Stimulated activated CD4-positive, alpha-beta T cell treated with anti-CD3 and anti-CD28 coated beads, Interleukin-4, amount 100 ng/mL, for 4 hours (primary cell): ENCODE measurements around the gene ANKLE1.

ENCODE experiments used
- DNase-seq, 2 experiments: peaks; one replicate each; pipeline ENCODE4 v3.0.0-alpha.2; 2020

ANKLE1 gene

DNA sequence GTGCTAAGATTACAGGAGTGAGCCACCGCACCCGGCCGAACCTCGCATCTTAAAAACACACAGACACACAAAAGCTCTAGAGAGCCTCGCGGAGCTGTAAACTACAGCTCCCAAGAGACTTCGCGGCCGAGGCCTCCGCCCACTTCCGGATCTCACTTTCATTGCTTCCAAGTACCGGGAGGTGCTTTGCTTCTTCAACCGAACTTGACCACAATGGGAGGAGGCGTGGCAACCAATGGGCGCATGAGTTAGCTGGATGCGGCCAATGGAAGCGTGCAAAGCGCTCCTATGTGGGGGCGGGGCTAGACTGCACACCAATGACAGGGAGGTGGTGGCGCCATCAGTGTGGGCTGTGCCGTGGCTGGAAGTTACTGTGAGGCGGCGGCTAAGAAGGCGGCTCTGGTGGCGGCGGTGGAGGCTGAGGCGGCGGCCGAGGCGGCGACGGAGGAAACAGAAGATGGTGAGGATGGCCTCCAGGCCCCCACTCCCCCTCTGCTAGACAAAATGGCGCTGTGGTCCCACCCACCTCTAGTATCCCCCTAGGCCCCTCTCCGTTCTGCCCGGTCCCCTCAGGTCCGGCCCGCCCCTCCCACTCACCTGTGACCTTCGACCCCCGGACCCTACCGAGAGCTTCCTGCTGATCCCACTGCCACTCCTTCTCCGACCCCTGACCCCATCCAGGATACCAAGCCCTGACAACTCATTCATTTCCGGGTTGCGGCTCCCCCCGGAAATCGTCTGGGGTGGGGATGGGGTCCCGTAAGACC is 27.7 kb downstream of the ANKLE1 start, which contains the start of gene DDA1:
Gene DDA1 (plus strand): TSS at position 366 of the 767 bp plus-strand sequence. CDS start 92 bp downstream, at position 458.
- DNase-seq: peak; percentile 94 to 100

GRCh38 chr19:17309965-17310461 is 28.3 kb downstream of the ANKLE1 start:
- no peak for DNase-seq

DNA sequence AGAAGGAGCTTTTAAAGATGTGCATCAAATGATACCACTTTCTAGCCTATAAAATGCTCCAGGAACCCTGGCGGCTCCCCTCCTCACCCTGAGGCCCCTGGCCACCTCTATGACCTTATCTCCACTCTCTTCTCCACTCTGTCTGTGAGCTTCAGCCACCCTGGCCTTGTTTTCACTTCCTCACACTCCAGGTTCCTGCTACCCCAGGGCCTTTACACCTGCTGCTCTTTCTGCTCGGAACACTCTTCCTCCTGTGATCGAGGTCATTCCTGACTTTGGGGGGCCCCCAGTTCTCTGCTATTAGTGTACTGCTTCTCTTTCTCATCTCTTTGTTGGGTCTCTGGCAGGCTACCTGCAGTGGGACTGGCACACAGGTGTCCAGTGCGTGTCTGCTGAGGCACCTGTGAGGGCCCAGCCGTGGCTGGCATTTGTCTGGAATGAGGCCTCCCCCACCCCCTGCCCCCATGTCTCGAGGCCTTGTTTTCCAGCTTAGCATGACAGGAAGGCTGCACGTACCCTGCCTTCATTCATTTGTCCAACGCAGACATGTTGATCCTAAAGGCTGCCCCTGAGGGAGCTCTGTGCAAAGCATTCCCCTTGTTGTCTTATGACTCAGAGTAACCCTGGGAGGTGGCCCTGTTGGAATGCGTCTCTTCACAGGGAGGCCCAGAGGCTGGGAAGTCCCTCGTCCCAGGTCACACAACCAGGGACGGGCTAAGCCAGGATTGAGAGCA is 29.9 kb downstream of the ANKLE1 start:
- DNase-seq: no peak

DNA sequence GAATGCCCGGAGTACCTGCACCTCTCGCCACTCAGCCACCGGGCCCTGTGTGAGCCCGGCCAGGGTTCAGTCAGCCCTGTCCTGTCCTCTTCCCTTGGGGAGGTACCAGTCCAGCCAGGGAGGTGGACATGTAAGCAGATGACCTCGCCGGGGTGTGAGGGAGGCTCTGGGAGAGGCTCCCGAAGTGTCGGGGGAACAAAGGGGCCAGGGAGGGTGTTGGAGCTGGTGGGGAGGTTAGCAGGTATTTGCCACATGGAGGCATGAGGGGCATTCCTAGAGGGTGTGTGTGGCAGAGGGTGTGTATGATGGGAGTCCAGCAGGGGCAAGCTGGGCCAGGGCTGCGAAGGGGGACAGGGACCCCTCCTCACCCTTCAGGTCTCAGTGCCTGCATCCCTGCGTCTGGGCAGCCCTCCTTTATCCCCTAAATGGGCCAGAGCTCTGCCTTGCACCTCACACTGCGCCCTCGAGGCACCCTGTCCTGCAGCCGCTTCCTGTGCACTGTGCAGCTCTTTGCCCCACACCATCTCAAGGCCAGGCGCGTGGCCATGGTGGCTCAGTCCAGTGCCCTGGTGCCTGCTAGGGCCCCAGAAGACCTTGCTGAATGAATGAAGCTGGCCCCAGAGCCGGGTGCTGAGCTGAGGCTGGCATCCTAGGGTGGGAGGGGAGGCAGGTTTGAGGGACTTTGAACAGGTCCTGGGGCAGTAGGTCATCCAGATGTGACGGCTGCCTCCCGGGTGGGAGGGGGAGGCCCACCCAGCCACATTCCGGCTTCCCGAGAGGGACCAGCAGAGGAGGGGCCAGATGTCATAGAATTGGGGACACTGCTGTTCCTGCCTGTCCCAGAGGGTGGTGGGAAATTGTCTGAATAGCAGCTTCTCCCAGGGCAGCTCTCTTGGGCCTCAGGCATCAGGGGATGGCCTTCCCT is 30.8 kb downstream of the ANKLE1 start:
- DNase-seq: no peak

- no peak for DNase-seq
Observed at GRCh38 chr19:17314007-17314593, 32.4 kb downstream of the ANKLE1 start.

DNA sequence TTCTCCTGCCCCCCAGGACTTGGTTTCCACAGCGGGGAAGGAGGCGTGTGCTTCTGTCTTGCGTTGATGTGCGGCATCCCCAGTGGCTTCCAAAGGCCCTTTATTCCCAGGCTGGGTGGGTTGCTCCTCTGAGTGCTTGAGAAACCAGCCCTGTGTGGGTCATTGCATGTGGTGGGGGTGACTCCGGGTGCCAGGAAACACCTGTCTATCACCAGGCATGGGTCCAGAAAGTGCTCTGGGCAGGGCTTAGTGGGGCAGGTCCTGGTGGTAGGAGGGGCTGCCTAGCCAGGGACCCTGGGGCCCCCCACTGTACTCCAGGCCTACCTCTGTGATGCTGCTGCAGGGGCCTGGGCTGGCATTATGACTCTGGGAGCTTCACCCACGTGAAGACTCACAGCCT is 37.3 kb downstream of the ANKLE1 start:
- DNase-seq: no peak

GRCh38 chr19:17319473-17320238 is 38.0 kb downstream of the ANKLE1 start:
- no peak for DNase-seq

DNA sequence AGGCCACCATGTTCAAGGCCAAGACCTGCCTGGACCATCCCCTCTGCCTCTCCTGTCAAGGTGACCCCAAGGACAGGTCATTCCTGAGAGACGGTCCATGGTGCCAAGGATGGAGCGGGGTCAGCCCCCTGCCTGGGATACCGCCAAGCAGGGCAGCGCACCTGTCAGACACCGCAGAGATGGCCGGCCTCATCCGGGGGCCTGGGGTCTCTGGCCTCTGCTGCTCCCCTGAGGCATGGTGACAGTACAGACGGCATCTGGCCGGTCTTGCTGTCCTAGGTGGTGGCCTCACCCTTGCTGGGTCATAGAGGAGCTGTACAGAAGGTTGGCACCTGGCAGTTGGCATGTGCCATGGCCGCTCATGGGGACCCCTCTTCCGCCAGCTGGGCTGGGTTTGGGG is 38.7 kb downstream of the ANKLE1 start:
- DNase-seq: no peak

- no peak for DNase-seq
Observed at GRCh38 chr19:17321655-17322489, 40.2 kb downstream of the ANKLE1 start.

DNA sequence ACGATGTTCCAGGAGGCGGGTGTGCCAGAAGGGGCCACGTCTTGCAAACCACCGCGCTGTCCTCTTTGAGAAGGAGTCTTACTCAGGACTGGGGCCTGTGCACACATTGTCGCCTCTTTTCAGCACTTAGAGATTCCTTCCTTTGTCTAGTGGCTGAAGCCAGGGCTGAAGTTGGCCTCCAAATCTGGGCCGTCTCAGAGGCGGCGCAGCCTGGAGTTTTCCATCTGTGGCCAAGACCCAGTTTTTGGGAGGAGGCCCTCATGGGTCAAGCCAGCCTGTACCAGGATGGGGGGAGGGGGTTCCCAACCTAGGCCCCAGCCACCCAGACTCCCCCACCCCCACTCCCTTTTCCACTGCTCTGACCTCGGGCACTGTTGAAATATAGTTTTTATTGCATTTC is 41.2 kb downstream of the ANKLE1 start:
- DNase-seq: no peak

DNA sequence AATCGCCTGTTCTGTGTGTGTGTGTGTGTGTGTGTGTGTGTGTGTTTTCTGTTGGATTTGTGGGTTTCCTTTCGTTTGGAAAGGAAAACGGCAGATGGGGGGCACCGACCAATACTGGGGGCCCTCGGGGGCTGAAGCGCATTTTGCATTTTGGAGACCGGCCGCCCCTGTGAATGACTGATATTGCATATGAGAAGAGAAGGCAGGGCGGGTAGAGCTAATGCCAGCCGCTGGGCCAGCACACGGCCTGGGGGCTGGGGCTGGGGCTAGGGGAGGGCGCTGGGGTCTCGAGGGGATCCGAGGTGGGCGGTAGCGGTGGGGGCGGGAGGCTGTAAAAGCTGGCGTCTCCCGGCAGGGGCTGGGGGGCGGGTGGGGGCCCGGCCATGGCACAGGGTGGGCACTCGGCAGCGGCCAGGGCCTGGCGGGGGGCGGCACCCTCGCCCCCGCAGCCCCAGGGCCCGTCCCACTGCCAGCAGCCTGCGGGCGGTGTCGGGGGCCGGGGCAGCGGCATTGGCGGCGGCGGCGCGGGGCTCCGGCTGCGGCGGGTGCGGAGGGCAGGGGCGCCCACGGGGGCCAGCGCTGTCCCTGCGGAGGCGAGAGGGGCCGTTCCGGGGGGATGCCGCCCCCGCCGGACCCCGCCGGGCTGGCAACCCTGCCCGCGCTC is 41.7 kb downstream of the ANKLE1 start:
- DNase-seq: no peak

GRCh38 chr19:17323964-17324332 is 42.2 kb downstream of the ANKLE1 start:
- DNase-seq: no peak

GRCh38 chr19:17324357-17325114 is 42.8 kb downstream of the ANKLE1 start:
- no peak for DNase-seq

DNA sequence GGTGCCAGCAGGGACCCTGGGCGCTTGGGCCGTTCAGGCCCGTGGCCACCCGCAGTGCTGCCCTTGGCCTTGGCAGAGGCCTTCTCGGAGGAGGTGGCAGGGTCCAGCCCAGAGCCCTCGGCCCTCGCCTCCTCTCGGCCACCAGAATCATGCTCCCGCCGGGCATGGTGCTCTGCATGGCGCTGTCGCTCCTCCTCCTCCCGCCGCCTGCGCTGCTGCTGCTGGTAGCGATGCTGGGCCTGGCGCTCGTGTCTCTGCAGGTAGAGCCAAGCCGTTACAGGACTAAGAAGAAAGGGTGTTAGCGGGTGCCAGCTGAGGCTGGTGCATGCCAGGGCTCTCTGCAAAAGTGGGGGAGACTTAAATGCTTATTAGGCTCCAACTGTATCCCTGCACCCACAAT is 43.4 kb downstream of the ANKLE1 start:
- no peak for DNase-seq

- DNase-seq: no peak
Observed at GRCh38 chr19:17325881-17326594, 44.3 kb downstream of the ANKLE1 start.

GRCh38 chr19:17326595-17326966 is 44.9 kb downstream of the ANKLE1 start:
- no peak for DNase-seq

DNA sequence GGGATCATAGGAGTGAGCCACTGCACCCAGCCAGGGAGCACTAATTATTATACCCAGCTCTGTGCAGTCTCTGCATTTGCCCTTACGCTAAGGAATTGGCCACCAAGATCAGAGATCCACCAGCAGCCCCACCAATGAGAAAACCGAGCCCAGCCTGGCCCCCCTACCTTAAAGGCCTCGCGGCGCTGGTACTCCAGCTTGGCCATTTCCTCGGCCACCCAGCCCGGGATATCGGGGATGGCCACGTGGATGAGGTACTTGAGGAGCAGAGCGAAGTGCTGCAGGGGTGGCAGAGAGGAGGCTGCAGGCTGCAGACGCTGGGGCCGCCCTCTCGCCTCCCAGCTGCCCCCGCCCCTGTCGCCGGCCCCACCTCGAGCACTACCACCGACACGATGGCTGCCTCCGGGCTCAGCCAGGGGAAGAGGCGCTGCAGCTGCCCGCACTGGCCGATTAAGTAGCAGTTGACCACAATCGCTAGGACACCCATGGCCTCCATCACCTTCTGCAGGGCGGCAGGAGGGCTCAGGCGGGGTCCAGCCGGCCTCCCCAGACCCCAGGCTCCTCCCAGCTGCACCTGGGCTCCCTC is 45.5 kb downstream of the ANKLE1 start:
- no peak for DNase-seq
